LNCAP (cell line): ENCODE data around the gene CCSER2.

Source experiments
- TF ChIP-seq, protein P1 (sequence below): fragments of 450-650 bp; IDR thresholded peaks from 2 replicates; pipeline ENCODE4 v1.5.1; 2017; ENCODE audit warnings: mild to moderate bottlenecking

CCSER2 gene

DNA sequence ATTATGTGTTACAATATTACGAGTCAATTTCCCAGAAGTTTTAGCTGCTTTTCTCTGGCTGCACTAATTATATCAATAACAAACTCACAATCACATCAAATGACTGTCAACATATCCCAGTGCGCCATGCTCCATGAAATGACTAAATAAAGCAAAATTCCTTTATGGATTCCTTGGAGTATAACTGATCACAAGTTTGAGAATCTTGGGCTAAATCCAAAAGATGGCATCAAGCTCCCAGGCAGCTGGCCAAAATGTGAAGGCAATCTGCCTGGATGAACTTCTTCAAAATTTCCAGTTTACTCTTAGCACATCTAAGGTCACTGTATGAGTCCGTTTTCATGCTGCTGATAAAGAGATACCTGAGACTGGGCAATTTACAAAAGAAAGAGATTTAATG lies 210.8 kb downstream of the CCSER2 start:
- TF ChIP-seq, protein P1, sequence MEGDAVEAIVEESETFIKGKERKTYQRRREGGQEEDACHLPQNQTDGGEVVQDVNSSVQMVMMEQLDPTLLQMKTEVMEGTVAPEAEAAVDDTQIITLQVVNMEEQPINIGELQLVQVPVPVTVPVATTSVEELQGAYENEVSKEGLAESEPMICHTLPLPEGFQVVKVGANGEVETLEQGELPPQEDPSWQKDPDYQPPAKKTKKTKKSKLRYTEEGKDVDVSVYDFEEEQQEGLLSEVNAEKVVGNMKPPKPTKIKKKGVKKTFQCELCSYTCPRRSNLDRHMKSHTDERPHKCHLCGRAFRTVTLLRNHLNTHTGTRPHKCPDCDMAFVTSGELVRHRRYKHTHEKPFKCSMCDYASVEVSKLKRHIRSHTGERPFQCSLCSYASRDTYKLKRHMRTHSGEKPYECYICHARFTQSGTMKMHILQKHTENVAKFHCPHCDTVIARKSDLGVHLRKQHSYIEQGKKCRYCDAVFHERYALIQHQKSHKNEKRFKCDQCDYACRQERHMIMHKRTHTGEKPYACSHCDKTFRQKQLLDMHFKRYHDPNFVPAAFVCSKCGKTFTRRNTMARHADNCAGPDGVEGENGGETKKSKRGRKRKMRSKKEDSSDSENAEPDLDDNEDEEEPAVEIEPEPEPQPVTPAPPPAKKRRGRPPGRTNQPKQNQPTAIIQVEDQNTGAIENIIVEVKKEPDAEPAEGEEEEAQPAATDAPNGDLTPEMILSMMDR, result no peak

DNA sequence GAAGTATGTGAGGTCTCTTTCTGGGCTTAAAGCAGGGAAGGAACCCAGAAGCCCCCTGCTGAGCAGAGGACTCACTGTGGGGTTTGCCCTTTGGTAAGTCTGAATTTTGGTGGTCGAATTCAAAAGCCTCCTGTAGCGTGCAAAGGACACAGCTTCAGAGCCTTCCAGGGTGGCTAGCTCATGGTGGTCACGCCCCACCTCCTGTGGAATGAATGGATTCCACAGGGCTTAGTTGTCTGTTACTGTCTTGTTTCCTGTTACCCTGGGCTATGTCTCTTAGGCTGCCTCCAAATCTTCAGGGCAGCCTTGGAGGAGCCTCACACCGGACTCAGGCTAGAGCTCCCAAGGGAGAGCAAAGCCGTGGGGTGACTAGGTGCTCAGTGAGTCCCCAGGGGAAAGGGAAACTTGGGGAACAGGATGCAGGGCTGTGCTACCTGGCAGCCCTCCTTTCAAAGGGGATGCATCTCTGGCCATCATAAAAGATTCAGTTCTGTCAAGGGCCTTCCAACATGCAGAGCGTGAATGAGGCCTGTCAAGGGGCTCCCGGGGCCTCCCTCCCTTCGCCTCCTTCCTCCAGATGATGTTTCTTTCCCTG lies 211.7 kb downstream of the CCSER2 start:
- TF ChIP-seq, protein P1, result no peak

DNA sequence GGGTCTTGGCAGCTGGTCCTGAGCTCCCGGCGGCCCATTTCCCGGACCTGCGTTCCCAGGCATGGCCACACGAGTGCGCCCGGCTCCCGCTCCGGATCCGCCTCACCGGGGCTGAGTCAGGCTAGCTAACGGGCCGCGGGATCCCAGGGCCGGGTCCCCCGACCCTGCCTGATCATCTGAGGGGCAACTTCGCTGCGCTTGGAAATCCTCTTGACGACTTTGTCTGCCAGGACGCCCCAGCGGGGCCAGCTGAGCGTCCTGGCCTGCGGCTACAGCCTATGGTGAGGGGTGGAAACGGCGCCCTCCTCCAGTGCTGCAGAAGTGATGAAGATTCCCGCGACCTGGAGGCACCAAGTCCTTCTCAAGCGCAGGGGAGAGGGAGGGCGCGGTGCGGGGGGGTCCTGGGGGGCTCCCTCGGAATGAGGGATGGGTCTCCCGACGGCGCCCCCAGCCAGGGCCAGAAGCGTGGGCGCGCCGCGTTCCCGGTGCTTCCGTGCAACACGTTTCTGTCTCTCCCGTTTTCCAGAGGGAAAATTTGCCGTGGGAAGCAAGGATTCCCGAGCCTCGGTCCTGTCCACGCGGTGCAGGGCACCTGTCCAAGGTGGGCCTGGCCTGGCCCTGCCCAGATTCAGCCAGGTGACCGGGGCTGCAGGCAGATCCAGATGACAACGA lies 212.4 kb downstream of the CCSER2 start:
- TF ChIP-seq, protein P1, result peak; percentile 62

GRCh38 chr10:84541289-84541637 lies 212.9 kb downstream of the CCSER2 start:
- TF ChIP-seq, protein P1, result no peak

DNA sequence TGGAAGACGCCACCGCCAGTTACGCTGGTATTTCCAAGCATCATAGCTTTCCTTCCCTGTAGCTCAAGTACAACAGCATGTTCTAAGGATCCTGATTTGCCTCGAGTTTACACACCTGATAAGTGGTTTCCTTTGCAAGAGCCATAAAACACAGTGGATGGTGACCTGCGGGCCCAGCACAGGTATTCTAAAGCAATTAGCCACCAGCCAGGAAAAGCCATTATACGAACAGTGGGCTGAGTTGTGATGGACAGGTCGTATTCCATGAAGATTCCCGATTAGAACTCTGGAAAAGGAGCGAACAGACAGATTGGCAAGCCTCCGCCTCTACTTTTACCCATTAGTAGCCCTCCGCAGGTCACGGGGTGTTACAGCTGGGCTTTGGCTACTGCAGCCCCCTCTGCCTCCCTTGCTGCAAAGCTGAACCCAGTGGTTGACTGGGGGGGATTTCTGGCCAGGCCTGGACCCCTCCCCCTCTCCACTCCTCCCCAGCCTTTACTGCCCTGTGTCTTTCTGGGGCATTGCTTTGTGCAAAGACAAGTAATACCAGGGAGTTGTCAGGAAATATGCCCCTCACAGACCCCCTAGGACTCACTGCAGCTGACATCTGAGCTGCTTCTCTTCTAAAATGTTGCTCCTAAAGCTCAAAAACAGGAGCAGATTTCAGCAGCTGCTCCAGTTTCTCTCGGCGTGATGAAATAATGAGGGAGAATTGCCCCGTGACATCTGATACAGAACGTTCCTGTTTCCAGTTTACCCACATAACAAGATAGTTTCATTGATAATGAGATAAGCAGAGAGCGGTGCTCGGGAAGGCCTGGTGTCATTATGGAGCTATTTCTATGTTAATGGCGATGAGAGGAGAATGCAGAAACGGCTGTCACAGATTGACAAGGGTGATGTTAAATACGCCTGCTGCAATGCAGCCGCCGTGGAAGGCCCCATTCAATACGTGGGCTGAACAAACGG lies 214.4 kb downstream of the CCSER2 start:
- TF ChIP-seq, protein P1, result no peak

DNA sequence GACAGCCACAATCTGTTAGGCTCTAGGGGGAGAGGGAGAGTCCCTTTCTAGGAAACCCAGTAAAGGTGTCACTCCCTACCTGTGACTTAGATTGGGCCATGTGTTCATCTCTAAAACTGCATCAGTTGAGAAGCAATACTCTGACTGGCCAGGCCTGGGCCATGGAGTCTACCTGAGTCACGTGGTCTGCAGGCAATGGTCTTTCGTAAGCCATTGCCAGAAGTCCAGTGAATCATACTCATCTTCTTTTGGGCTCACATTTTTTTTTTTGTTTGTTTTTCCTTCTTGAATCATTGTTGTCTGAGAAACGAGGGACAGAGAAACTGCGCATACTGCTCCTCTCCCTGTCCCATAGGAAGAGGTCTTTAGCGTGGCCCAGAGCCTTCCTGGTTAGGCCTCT lies 215.6 kb downstream of the CCSER2 start:
- TF ChIP-seq, protein P1, result no peak

- TF ChIP-seq, protein P1, result no peak
Observed at GRCh38 chr10:84545651-84546050, 217.3 kb downstream of the CCSER2 start.
